CD4-positive, alpha-beta T cell treated with Interleukin-17A for 4 hours (primary cell): Measurements from ENCODE around the gene C2orf78.

ENCODE experiments used
- DNase-seq: peaks from one replicate; pipeline ENCODE4 v3.0.0-alpha.2; 2020; ENCODE audit warnings: mixed read lengths

The C2orf78 gene

GRCh38 chr2:73838889-73839534 lies 55.0 kb downstream of the C2orf78 start:
- no peak for DNase-seq

DNA sequence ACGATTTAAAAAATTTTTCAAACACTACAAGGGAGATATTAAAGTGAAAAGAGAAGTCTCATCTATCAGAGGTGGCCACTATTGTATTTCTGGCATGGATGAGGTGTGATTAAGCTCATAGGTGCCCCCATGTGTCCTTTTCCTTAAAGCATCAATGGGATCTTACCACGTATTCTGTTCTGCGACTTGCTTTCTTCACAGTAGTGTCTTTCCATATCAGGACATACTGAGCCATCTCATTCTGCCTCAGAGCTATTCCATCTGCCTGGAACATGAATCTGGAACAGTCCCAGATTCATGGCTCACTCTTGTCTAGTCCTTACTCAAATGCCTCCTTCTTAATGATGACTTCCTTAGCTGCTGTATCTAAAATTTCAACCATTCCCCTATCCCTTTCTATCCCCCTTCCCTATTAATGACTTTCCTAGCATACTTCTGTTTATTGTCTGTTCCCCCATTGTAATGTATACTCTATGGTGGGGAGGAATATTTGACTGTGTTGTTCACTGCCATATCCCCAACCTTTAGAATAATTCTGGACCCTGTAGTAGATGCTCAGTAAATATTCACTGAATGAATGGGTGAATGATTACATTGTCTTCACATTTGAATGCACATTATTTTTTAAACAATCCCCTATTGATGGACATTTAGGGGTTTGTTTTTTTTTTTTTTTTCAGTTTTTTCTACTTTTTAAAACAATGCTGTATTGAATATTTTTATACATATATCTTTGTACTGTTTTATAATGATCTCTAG lies 55.8 kb downstream of the C2orf78 start:
- no peak for DNase-seq

DNA sequence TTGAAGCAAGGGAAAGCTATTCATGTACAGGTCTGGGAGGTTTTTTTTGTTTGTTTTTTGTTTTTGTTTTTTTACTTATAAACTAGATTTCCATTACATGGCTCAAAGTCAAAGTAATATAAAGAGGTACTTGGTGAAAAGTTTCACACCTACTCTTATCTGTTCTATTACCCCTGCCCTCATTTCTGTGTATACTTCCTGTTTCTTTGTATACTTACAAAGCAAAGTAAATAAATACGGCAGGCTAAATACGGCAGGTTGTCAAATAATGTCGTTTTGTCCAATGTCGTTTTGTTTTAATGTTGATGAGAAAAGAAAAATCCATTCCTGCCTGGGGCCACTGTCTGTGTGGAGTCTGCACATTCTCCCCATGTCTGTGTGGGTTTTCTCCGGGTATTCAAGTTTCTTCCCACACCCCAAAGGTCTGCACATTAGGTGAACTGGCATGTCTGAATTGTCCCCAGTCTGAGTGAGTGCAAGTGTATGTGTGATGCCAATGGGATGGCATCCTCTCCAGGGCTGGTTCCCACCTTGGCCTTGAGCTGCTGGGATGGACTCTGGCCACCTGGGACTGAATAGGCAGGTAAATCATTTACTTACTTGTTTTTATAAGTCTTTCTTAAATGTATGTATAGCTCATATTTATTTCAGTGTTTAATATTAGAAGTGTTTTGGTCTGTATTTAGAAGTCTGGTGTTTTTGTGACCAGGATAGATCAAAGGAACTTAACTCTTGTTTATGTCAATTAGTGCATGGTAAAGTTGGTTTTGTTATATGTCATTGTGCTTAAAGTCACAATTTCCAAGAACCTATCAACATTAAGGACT lies 58.1 kb downstream of the C2orf78 start:
- DNase-seq = no peak

GRCh38 chr2:73842739-73843019 lies 58.7 kb downstream of the C2orf78 start:
- DNase-seq = no peak

GRCh38 chr2:73844087-73844486 lies 60.1 kb downstream of the C2orf78 start:
- DNase-seq = no peak

DNA sequence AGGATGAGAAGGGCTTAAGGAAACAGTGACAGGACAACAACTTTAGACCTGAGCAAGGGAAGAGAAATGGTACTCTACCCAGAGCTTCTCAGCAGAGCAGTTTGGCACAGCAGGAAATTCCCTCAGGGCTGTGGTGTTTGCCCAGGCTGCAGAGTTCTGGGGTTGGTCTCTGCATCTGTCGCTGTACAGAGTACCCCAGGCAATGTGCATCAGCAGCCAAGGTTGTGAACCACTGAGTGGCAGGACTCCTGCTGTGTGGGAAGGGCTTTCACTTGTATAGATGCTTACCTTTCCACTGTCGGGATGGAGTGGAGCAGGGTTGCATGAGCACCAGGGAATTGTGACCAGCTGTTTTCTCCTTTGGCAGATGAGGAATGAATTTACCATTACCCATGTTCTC lies 66.0 kb downstream of the C2orf78 start:
- DNase-seq = no peak

DNA sequence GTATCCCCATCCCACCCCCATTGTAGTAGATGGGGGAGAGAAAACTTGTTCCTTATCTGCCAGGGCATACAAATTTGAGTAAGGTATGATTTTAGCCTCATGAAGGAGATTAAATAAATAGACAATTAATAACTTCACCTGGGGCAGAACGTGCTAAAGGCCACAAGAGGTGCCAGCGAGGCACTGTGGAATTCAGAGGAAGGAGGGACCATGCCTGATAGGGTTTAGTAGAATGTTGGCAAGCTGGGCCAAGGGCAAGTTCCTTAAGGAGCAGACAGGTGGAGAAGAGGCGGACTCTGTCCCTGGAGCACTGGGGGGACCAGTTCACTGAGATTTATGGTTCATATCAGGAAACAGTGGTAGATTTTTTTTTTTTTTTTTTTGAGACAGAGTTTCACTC lies 67.3 kb downstream of the C2orf78 start:
- no peak for DNase-seq

DNA sequence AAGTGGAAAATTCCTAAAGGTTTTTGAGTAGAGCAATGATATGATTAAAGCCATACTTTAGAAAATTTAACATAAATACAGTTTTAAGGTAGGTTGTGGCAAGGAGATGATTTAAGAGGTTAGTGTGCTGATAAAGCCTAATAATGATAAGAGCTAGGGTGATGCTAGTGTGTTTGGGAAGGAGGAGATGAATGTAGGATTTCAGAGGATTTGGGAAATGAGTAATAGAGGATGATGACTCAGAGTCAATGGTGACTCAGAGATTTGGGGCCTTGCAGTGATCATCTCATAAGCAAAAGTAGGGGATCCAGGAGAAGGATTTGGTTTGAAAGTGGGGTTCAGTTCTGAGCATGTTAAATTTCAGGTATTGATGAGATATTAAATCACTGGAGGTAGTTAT lies 68.0 kb downstream of the C2orf78 start:
- DNase-seq = no peak

- DNase-seq = no peak
These were observed 71.5 kb downstream of the C2orf78 start for GRCh38 chr2:73855526-73855925.

- DNase-seq = no peak
These were observed 72.2 kb downstream of the C2orf78 start for GRCh38 chr2:73856214-73856613.

DNA sequence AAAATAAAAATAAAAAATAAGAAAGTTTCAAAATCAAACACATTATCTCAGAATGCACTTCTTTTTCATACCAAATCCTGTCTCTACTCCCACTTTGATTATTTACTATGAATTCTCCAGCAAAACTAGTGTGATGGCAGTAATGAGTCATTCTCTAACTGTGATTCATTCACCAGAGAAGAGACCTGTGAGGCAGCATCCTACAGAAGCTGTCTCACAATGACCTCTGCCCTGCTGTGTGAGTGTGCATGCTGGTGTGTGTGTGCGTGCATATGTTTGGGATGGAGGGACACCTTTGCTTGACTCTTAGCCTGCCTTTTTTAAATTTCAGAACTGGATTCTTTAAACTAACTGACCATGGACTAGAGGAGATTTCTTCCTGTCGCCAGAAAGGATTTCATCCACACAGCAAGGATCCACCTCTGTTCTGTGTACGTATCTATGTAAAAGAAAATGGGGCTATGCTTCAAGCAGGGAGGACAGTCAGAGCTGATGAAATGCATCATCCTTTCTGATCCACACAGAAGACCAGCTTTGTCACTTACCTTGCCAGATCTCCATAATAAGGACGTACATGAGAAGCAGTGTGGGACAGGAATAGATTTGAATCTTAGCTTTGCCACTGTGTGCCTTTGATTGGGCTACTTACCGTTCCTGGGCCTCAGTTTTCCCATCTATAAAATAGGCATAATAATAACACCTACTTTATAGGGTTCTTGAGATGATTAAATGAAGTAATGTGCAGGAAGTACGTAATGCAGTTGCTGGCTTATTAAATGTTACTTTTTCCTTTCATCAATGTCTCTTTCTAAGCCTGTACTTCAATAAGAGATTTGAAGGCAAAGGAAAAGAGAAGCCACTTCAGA lies 76.0 kb downstream of the C2orf78 start:
- peak; percentile 11 for DNase-seq

GRCh38 chr2:73862987-73863386 lies 79.0 kb downstream of the C2orf78 start:
- DNase-seq = no peak
